K562 (cell line): ENCODE results near the gene APEX1. TPM values are rescaled to one million over a fixed set of nuclear protein-coding genes. Genes with fewer than 3 reads are reported as not detected.

Experiments used
- ATAC-seq: fragments of 200-7000 bp; cut with Tn5 transposase; 3 replicates; pipeline ENCODE4 v1.9.1; 2020; ENCODE audit warnings: moderate library complexity
- BruUV-seq: library from RNA; stranded (reverse); fragments of 400-500 nt; replicated peaks from 2 replicates; lab custom pipeline; 2021; lab: Mats Ljungman, UMichigan
- CTCF ChIA-PET: fragments of 300-600 bp; formaldehyde crosslinking; extraction: SDS; loops from one replicate; lab custom pipeline; 2021; ENCODE audit warnings: low intra/inter-chr PET ratio; lab: Yijun Ruan, JAX
- POLR2A ChIA-PET: fragments of 300-600, 350-650 bp; sonication (Branson Sonifier 250); formaldehyde crosslinking; extraction: SDS; loops from one replicate; lab custom pipeline; 2021; ENCODE audit warnings: antibody characterized with exemption, inconsistent platforms; lab: Yijun Ruan, JAX
- DNase-seq, 4 experiments: peaks; one replicate each; pipeline versions ENCODE4 v3.0.0 to v3.0.0-alpha.2; 2011 to 2018; ENCODE audit warnings: low spot score in 3 of 4, mixed read lengths in 3 of 4; ENCODE audit errors: extremely low read depth in 1 of 4
- FAIRE-seq: peaks from 2 replicates; lab custom pipeline; 2011; peaks lifted over from hg19 to GRCh38; lab: Jason Lieb, UNC
- H2AFZ ChIP-seq: 2 replicates; pipeline ENCODE4 v1.6.0; 2011; ENCODE audit warnings: low read depth, low read length, control low read depth, inconsistent platforms
- H3K27ac ChIP-seq: fragments of 200-600 bp; 3 replicates; pipeline ENCODE4 v1.8.0; 2011; ENCODE audit warnings: low read depth, mild to moderate bottlenecking, control low read depth, inconsistent platforms, low read length, moderate library complexity, mixed read lengths; ENCODE audit errors: extremely low read depth
- H3K27me3 ChIP-seq, 2 experiments: fragments of 300-600 bp in 1 of 2; 2 replicates in 1 of 2; 3 replicates in 1 of 2; pipeline versions ENCODE4 v1.6.0 to v1.8.0; 2011; ENCODE audit warnings: inconsistent platforms in 2 of 2, low read length in 2 of 2, mild to moderate bottlenecking in 1 of 2, mixed read lengths in 1 of 2, moderate library complexity in 1 of 2; ENCODE audit not compliant: control insufficient read depth in 2 of 2, insufficient read depth in 2 of 2
- H3K36me3 ChIP-seq: fragments of 300-600 bp; 3 replicates; pipeline ENCODE4 v1.8.0; 2011; ENCODE audit warnings: mild to moderate bottlenecking, low read length, inconsistent platforms; ENCODE audit not compliant: control insufficient read depth, insufficient read depth
- H3K4me1 ChIP-seq, 2 experiments: fragments of 200-600 bp in 1 of 2; replicated peaks in 1 of 2; 2 replicates in 1 of 2; 3 replicates in 1 of 2; pipeline versions ENCODE4 v1.5.1 to v1.8.0; 2011; ENCODE audit warnings: inconsistent platforms in 2 of 2, low read length in 2 of 2, mild to moderate bottlenecking in 1 of 2, mixed read lengths in 1 of 2, moderate library complexity in 1 of 2; ENCODE audit not compliant: control insufficient read depth in 2 of 2, insufficient read depth in 2 of 2
- H3K4me2 ChIP-seq: 2 replicates; pipeline ENCODE4 v1.6.1; 2011; ENCODE audit warnings: low read length, control low read depth, inconsistent platforms, mixed read lengths; ENCODE audit not compliant: insufficient read depth
- H3K4me3 ChIP-seq: fragments of 200-600 bp; sonication (generic), shearing (Covaris generic); 2 replicates; pipeline ENCODE4 v1.5.1; 2016; ENCODE audit warnings: control low read depth, inconsistent platforms
- H3K79me2 ChIP-seq: fragments of 200-600 bp; 3 replicates; pipeline ENCODE4 v1.8.0; 2011; ENCODE audit warnings: low read length, inconsistent platforms; ENCODE audit not compliant: control insufficient read depth, insufficient read depth
- H3K9ac ChIP-seq, 2 experiments: 2 replicates each; pipeline versions ENCODE4 v1.6.0 to v1.6.1; 2011; ENCODE audit warnings: low read depth in 2 of 2, low read length in 2 of 2, control low read depth in 1 of 2, inconsistent platforms in 1 of 2, mild to moderate bottlenecking in 1 of 2, mixed read lengths in 1 of 2; ENCODE audit not compliant: insufficient read depth in 1 of 2
- H3K9me1 ChIP-seq: one replicate; pipeline ENCODE4 v1.6.0; 2011; ENCODE audit warnings: inconsistent platforms, mild to moderate bottlenecking, low read length, moderate library complexity; ENCODE audit not compliant: control insufficient read depth, insufficient read depth
- H3K9me3 ChIP-seq: replicated peaks from 2 replicates; pipeline ENCODE4 v1.5.1; 2011; ENCODE audit warnings: low read depth, low read length, inconsistent platforms; ENCODE audit not compliant: control insufficient read depth, insufficient read depth
- H4K20me1 ChIP-seq: replicated peaks from 2 replicates; pipeline ENCODE4 v1.6.1; 2011; ENCODE audit warnings: low read length, inconsistent platforms, mixed read lengths; ENCODE audit not compliant: control insufficient read depth, insufficient read depth
- AFF4 ChIP-seq: sonication (generic); formaldehyde crosslinking; IDR thresholded peaks from 2 replicates; pipeline ENCODE4 v1.8.0; 2023; ENCODE audit warnings: mild to moderate bottlenecking, missing genetic modification reagents
- CEBPB ChIP-seq: fragments of 450-650 bp; IDR thresholded peaks from 2 replicates; pipeline ENCODE4 v1.6.1; 2016; ENCODE audit warnings: missing genetic modification characterization, missing compliant biosample characterization
- CTCF ChIP-seq, 3 experiments: IDR thresholded peaks in 2 of 3; conservative IDR thresholded peaks in 1 of 3; 2 replicates each; pipeline ENCODE4 v1.5.1; 2011 to 2012; ENCODE audit warnings: low read length in 3 of 3, mild to moderate bottlenecking in 3 of 3, control low read depth in 2 of 3, improper control_type of control experiment in 1 of 3, inconsistent platforms in 1 of 3, low read depth in 1 of 3, mixed read lengths in 1 of 3, moderate library complexity in 1 of 3; ENCODE audit not compliant: insufficient read depth in 2 of 3
- GATAD2A ChIP-seq: fragments of 450-650 bp; IDR thresholded peaks from 2 replicates; pipeline ENCODE4 v1.6.1; 2017
- PRDM10 ChIP-seq: fragments of 450-650 bp; IDR thresholded peaks from 2 replicates; pipeline ENCODE4 v1.6.1; 2018; ENCODE audit not compliant: partially characterized antibody
- WGBS: fragments of 100-300 bp; shearing (Covaris generic); methylation state at CpG from one replicate; pipeline ENCODE4 v1.1.6; 2016; ENCODE audit warnings: low coverage, mixed read lengths; ENCODE audit not compliant: insufficient coverage; ENCODE audit errors: missing lambda C conversion rate; 5-methylcytosine and 5-hydroxymethylcytosine counted together
- in situ Hi-C: fragments of 300-500 bp; cut with MboI; formaldehyde crosslinking; loops from 4 replicates; pipeline ENCODE4 v1.15.0; 2018; ENCODE audit warnings: inconsistent platforms, mixed read lengths
- intact Hi-C: fragments of 100-400 bp; cut with micrococcal nuclease; formaldehyde crosslinking; loops from 2 replicates; pipeline ENCODE4 v1.14.2; 2022
- polyA plus RNA-seq, 8 experiments: library from polyadenylated mRNA; depleted of rRNA in 4 of 8; stranded (reverse) in 5 of 8; unstranded in 3 of 8; fragments of >200 nt; fragmentation: Nextera tagmentation in 2 of 8; fragmentation: Illumina TruSeq in 1 of 8; extraction: Ambion mirVana in 2 of 8; extraction: Trizol in 1 of 8; gene quantifications; 2 replicates each; pipeline versions ENCODE4 v1.2.1 to v1.2.3, GENCODE V29; 2011 to 2014; ENCODE audit warnings: inconsistent platforms in 1 of 8, missing spikeins in 1 of 8
- total RNA-seq, 7 experiments: library from RNA; depleted of rRNA in 6 of 7; stranded (reverse); fragments of >200 nt in 6 of 7; fragmentation: Illumina TruSeq in 2 of 7; extraction: Trizol in 2 of 7; gene quantifications; 2 replicates each; pipeline versions ENCODE4 v1.2.1 to v1.2.3, GENCODE V29; 2011 to 2021; ENCODE audit warnings: low replicate concordance in 1 of 7

APEX1 gene
- total and polyA plus RNA-seq, 9 of the 15 experiments (the other 6 are each of a cell fraction or from before 2014, with no cell fraction given), result 50.2 to 274 (median 158) TPM

- H3K4me2 ChIP-seq, result no peak overlapping the region
- no peak for TF ChIP-seq GATAD2A
- peak; percentile 84 for TF ChIP-seq PRDM10
- peak; percentile 52 to 69 (median 67); a peak in 5 of 6 replicates for TF ChIP-seq CTCF (IDR thresholded peaks at IDR 0.05 in 2 of 3, conservative IDR thresholded peaks at IDR 0.05 in 1 of 3; ENCODE audit: insufficient read depth in 2 of 3, low read depth in 1 of 3, low read length in 3 of 3)
- no peak for TF ChIP-seq AFF4 (CRISPR knock-in tag)
- TF ChIP-seq CEBPB (tag), result peak; percentile 59
Observed at GRCh38 chr14:20415782-20416206, 39.2 kb upstream of the APEX1 start.

More at GRCh38 chr14:20415782-20416206, 39.2 kb upstream of the APEX1 start:
- Histone ChIP-seq H2AFZ (peak overlapping the region; percentile 90), H3K27ac (no peak overlapping the region), H3K4me3 (no peak overlapping the region), H3K4me1 (peaks cover 6 to 13% of the 10 kb centered on the region in 2 experiments; a peak in 4 of 5 replicates), H3K36me3 (no peaks in the 10 kb centered on the region), H3K9ac (no peak overlapping the region), H3K9me3 (no peaks in the 10 kb centered on the region), H3K27me3 (no peaks in the 10 kb centered on the region), H3K9me1 (no peaks in the 10 kb centered on the region), H4K20me1 (no peaks in the 10 kb centered on the region), H3K79me2 (no peaks in the 10 kb centered on the region; the same call in none of the 3 replicates)
- peak; percentile 76 for ATAC-seq
- intact Hi-C loops (loop anchor here (2.0 kb wide), 1 partner anchor 191 kb away; no protein-coding TSS in a partner anchor), in situ Hi-C loops (loop anchor here (10.0 kb wide), 1 partner anchor 189 kb away; no protein-coding TSS in a partner anchor)
- 4% methylated on average over 3 of the region's 3 CpGs for WGBS
- FAIRE-seq, result peak; percentile 91
- DNase-seq, result peak; percentile 28 to 70 (median 39)
- BruUV-seq, result no TSS peak
- ChIA-PET POLR2A (interaction anchor here (0.6 to 1.0 kb wide), 3 partner anchors 9 to 54 kb away, joined by 3 to 4 read pairs (median 3); partner anchors contain the start of genes PIP4P1 and PNP), CTCF (interaction anchor here (1.7 kb wide), 1 partner anchor 193 kb away, joined by 5 read pairs; no protein-coding TSS in a partner anchor)
